NCI-H146 treated with DMSO at 0.1 percent for 48 hours (cell line): ENCODE data around the gene EXOC6B.
A peak's percentile ranks its signal among the peaks of the same experiment; 100 is the strongest.

ENCODE experiments used
- DNase-seq: peaks from one replicate; lab custom pipeline; 2025; ENCODE audit not compliant: unreplicated experiment; lab: John Stamatoyannopoulos, UW

The EXOC6B gene

DNA sequence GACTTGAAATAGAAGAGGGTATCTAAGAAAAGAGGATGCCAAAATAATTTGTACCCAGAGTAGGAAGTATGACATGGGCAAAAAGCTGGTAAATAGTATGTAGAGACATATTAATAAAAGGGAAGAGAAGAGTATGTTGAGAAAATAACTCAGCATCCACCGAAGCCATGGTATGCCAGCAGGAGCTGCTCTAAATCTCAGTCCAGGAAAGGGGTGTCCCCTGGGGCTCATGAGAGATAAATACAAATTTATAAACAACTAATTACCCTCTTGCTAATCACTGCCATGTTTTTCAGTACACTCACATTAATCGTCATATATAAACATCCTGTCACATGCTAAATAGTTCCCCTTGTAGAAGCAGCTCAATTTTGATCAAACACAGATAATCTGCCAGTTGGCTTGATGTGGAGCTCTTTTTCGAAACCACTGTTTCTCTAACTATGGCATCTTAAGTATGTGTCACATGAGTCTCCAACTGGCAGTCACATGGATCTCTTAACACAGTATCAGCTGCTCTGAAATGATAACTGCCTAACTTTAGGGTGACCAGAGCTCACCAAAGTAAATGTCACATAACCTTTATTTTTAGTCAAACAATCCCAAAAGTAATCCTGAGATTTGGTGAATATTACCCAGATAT is 31.9 kb downstream of the EXOC6B start:
- no peak for DNase-seq

DNA sequence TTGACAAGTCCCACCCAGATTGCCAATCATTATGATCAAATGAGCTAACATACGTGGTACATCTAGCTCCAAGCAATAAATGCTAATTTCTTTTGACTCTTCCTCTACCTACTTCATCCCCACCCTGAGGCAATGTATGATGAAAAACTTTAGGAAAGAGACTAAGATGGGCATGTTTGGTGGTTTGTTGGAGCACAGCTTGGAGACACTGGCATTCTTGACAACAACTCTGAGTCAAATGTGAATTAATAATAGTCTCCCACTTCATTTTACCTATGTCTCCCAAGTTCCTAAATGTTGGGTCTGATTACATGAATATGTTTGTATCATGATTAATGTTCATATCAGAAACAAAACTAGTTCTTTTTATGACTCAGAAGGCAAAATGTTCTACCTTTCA is 36.6 kb downstream of the EXOC6B start:
- DNase-seq, result no peak

DNA sequence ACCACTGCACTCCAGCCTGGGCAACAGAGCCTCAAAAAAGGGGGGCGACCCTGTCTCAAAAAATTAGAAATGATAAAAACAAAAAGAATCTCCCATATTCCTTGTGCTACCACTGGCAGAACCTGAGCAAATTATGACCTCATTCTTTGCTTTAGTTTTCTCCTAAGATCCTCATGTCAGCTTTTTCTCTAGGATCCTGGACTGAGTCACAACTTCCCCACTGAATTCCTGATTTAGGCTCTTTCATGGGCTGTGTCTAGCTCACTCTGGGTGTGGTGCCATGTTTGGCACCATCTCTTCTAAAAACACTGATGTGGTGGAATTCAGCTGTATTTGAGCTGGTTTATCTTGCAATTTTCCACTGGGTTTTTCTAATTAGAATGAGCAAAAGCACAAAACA is 37.1 kb downstream of the EXOC6B start:
- no peak for DNase-seq

DNA sequence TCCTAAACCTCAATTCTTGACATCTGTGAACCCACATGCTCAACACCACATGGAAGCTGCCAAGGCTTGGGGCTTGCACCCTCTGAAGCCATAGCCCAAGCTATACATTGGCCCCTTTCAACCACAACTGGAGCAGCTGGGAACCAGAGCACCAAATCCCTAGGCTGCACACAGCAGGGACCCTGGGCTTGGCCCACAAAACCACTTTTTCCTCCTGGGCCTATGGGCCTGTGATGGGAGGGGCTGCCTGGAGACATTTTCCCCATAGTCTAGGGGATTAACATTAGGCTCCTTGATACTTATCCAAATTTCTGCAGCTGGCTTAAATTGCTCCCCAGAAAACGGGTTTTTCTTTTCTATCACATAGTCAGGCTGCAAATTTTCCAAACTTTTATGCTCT is 40.3 kb downstream of the EXOC6B start:
- DNase-seq, result no peak

DNA sequence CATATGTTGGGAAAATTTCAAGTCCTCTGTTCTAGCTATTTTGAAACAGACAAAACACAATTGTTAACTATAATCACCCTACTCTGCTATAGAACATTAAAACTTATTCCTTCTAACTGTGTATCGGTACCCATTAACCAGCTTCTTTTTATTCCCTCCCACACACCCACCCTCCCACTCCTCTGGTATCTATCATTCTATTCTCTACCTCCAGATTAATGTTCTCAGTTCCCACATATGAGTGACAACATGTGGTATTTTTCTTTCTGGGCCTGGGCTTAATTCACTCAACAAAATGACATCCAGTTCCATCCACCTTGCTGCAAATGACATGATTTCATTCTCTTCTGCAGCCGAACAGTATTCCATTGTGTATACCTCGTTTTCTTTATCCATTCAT is 43.3 kb downstream of the EXOC6B start:
- no peak for DNase-seq

DNA sequence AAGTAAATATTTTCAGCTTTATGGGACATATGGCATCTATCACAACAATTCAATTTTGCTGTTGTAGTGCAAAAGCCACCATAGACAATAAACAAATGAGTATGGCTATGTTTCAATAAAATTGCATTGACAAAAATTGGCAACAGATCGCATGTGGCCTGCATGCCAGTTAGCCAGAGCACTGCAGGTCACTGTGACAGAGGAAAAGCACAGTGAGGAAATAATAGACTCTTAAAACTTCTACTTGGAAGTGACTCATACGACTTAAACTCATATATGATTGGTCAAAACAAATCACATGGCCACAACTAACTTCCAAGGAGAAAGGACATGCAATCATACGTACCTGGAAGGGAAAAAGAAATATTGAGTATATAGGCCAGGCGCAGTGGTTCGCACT is 44.4 kb downstream of the EXOC6B start:
- no peak for DNase-seq

DNA sequence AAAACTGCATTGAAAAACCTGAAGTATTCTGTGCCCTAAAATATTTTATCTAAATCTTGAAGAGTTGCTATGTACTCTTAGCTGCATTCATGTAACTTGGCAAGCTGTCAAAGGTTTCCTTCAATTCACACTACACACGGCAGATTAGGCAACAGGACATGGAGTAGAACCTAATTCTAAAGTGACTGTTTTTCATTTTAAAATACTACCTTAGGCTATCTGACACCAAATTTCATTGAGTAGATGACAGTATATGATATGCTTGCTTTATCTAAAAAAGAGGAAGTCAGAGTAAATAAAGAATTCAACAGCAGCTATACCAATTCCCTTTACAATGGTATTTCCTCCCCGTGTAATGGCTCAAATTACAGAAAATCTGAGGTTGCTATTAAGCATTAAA is 45.4 kb downstream of the EXOC6B start:
- DNase-seq, result peak; percentile 54

DNA sequence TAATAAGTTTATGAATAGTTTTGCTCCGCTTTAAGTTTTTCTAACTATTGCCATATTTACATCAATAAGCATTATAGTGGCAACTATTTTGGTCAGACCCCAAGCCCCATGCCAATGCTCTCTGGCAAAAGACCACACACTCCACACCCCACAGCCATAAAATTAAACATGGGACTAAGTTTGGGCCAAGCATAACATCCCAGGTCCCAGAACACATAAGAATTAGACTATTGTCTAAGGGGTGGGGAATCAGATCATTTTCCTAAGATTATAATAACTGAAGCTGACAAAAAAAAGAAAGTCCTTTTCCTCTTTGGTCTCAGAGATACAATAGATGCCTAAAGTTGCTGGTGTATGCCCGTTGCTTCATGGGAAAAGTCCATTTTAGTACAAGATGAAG is 46.3 kb downstream of the EXOC6B start:
- DNase-seq, result no peak

DNA sequence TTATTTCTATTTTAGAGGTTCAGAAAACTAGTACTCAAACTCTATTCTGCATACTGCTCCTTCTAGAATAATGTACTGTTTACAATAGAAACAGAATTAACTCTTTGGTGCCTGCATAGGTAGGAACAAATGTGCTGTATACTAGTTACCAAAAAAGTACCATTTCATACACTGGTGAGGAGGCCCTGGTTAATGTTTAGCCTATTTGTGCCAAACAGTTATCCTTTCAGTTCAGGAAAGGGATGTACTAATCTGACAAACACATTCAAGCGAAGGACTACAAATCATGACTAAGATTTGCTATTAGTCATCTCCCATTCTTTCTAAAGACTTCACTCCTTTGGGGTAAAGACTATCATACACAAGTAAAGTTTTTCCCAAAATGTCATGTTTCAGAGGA is 47.4 kb downstream of the EXOC6B start:
- no peak for DNase-seq

DNA sequence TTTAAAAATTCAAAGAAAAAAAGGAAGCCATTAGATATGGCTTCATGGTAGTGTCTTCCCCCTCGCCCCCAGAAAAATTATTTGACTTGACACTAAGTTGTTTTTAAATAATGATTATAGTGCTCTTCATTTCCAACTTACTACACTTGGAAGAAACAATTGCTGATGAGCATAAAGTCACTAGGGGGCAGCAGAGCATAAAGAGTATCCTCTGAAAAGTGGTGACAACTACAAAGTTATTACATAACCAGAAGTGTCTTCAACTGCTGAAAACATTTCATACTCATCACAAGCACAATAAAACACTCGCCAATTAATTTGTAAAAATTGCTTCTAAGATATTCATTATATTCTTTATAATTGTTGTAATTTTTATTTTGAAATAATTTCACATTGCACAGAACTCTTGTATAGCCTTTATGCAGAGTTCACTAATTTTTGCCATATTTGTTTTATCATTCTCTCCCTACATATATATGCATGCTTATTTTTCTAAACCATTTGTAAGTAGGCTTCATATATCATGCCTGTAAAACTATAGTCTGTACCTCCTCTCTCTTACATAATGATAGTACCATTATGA is 54.9 kb downstream of the EXOC6B start:
- peak; percentile 55 for DNase-seq

DNA sequence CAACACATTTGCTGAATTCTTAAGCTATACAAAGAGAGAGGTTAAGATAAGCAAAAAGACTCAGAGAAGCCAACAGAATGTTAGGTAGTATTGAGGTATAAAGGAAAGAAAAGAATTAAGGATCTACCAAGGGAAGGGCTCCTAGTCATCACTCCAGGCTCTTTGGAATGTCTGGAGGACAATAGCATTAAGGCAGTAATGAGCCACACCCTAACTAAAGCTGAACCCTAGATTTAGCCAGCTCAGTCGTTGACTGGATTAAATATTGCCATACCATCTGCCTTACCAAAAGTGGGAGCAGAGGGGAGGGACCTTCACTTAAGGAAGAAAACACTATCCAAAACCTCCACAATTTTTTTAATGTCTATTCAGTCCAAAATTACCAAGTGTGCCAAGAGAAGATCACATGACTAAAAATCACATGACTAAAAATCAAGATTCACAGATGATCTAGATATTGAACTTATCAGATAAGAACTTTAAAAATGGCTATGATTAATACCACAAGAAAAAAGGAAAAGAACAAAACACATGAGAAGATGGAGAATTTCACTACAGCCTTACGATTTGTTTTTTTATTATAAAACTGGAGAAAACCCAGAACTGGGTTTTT is 59.7 kb downstream of the EXOC6B start:
- DNase-seq, result no peak

DNA sequence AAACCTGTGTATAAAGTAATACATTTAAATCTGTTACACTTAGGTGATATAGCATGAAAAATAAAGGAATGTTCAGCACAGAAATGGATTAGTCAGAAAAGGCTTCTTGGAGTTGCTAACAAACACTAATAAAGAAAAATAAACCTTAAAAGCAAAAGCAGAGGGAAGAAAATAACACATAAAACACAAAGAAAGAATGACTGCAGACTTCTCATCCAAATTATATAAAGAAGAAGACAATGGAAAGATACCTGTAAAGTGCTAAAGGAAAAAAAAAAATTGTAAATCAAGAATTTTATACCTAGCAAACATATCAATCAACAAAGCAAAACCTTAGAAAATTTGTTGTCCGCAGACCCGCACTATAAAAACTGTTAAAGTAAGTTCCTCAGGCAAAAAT is 63.6 kb downstream of the EXOC6B start:
- DNase-seq, result no peak

DNA sequence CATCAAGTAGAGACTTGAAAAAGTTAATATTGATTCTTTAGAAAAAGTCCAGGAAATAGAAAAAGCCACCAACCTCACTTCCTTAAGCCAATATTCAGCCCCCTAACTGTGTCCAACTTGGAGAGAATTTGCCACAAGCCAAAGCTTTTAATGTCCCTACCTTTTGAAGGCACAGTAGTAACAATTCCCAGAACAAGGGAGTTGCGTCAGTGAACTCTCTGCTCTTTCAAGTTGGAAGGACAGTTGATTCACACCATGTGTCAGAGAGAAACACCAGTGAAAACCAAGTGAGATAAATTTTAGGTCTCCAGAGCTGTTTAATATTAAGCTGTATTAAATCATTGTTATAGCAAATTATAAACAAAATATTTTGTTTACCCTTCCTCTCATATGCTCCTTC is 66.1 kb downstream of the EXOC6B start:
- no peak for DNase-seq

DNA sequence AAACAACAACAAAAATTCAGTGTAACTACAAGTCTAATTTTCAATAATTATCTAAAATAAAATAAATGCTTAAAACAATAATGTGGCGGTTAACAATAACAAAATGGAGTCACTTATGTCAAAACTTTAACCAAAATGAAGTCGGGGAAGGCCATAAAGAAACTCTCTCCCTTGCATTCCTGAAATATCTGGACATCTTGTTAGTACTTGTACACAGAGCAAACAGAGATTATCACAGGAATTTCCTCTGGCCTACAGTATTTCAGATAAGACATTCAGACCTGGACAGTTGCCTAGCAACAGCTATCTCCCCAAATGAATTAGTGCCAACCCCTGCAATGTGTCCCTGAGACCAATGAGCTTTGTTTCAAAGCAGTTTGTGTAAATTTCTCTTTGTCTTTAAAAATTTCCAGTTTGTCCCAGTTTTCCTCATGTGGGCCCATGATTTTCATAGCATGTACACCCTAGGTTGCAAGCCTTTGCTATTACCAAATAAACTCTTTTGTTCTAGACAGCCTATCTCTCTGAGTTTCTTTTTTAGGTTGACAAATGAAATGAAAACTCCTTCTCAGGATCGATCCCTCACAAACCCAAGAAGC is 68.6 kb downstream of the EXOC6B start:
- peak; percentile 29 for DNase-seq

DNA sequence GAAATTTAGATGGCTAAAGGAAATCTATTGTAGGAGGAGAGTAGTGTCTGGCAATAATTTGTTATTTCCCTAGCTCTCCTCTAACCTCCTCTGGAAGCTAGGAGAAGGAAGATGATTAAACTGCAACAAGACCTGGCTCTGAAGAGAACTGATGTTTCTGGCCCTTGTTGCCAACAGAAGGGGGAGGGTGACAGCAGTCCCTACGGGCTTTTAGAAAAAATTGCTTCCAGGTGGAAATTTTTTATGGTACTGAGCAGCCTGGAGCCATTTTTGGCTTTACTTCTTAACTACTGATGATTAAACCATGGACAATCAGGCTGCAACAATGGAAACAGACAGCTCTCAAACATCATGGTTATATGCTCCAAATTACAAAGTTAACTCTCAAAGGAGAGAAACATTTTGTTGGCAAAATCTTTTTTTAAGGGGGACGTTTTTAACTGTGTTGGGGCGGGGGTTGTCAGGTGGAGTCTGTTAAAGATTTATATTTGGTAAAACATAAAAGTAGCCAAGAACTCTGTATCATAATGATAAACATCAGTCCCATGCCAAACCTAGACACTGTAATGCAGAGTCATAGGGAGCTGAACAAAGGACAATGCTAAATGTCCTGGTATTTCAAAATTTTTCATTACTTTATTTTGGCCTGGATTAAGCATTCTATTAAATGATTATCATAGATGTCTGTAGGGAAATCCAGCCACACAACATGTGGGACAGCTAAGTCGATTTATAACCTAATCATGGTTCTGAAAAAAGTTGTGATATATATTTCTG is 70.0 kb downstream of the EXOC6B start:
- DNase-seq, result peak; percentile 45

DNA sequence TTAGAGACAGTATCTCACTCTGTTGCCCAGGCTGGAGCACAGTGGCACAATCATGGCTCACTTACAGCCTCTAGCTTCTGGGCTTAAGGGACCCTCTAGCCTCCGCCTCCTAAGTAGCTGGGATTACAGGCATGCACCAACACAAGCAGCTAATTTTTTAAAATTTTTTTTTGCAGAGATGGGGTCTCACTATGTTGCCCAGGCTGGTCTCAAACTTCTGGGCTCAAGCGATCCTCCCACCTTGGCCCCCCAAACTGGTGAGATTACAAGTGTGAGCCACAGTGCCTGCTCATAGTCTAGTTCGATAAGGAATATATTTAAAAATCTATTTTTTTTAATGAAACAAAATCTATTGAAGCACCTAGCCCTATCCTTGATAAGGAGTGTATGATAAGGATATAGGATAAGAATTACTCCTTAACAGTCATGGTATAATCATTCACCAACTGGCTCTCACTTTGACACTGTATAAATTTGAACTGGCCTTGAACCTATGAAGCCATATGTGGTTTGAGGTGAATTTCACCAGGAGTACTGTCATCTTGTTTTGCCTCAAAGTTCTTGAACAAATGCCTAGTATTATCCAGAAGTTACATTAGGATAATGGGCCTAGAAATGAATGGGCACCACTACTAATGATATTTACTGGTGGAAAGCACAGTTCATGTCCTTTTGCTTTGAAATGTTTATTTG is 71.1 kb downstream of the EXOC6B start:
- DNase-seq, result no peak

DNA sequence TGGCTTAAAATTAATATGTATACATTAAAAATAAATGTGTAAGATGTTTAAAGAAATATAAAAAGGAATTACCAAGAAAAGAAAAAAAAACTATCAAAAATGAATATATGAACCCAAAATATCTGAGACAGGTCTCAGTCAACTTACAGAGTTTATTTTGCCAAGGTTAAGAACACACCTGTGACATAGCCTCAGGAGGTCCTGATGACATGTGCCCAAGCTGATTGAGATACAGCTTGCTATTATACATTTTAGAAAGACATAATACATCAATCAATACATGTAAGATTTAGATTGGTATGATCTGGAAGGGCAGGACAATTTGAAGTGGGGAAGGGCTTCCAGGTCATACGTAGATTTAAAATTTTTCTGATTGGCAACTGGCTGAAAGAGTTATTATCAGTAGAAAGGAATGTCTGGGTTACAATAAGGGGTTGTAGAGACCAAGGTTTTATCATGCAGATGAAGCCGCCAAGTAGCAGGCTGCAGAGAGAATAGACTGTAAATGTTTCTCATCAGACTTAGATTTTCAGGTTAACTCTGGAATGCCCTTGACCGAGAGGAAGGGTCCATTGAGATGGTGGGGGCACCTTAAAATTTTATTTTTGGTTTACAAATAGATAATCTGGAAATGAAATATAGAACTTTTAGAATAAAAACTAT is 74.7 kb downstream of the EXOC6B start:
- no peak for DNase-seq

DNA sequence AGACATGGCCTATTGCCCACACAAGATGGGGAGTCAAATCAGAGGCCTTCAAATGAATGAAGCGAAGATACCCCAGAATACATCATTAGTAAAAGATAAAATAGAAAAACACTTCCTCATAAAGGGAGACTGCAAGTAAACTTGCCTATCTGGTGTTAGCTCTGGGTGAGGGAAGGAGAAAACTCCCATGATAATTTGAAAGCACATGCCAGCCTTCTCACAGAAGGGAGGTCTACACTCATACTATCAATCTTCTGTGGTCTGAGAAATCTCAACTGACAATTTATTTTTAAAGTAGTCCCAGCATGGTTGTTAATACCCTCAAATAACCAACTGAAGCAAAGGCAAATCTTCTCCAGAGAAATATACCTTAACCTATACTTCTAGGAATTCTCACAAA is 75.4 kb downstream of the EXOC6B start:
- no peak for DNase-seq

DNA sequence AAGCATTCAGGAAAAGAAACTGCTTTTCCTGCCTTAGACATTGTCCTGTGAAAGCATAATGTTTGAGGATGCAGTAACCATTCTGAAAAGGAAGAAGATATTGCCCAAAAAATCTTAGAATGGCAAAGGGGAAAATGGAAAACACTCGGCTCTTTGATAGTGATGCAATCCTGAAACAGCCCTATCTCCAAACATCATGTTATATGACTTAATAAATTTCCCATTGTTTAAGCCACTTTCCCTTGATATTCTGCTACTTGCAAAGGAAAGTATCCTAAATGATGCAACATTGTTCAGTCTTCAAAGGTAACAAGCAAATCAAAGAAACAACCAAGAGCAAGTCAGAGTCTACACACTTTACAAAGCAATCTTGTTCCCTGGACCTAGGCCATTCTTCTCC is 78.5 kb downstream of the EXOC6B start:
- DNase-seq, result no peak

DNA sequence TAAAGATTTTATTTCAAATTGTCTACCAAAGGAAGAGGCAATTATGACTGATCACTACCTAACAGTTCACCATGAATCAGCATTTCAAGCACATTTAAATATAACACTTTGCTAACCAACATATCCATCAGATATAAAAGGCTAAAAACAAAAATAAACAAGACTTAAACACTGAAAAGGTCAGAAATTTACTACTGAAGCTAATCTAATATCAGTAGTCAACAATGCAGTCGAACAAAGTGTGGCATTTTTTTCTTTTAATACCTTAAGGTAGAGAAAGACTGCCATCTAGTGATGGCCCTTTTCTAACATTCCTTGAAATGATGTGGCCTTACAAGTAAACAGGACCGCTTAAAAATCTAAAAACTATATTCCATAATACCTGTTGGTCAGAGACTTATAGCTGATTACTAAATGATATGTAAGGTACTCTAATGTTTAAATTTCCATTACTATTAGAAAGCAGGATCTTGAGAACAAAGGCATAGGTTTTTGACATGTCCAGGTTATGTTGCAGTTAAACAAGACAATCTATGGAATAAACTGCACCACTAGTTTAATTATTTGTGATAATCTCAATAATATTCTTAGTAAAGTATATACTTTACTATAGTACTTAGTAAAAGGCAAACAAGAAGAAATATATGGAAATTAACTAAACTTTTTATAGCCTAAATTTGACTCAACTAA is 80.0 kb downstream of the EXOC6B start:
- DNase-seq, result peak; percentile 26
